NCI-H524 (cell line): Measurements from ENCODE around the gene PLCD3.

Experiments
- DNase-seq, 2 experiments: peaks; one replicate each; lab custom pipeline; 2025; lab: John Stamatoyannopoulos, UW

PLCD3 gene

GRCh38 chr17:45149669-45150664 is 17.7 kb upstream of the PLCD3 start:
- DNase-seq: peak; percentile 45 to 60

DNA sequence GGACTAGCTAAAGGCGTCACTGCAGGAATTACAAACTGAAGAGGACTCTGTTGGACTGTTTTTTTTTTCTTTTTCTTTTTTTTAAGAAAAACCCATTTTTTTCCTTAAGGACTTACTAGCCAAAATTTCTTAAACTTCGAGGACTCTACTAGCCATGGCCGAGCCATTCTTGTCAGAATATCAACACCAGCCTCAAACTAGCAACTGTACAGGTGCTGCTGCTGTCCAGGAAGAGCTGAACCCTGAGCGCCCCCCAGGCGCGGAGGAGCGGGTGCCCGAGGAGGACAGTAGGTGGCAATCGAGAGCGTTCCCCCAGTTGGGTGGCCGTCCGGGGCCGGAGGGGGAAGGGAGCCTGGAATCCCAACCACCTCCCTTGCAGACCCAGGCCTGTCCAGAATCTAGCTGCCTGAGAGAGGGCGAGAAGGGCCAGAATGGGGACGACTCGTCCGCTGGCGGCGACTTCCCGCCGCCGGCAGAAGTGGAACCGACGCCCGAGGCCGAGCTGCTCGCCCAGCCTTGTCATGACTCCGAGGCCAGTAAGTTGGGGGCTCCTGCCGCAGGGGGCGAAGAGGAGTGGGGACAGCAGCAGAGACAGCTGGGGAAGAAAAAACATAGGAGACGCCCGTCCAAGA is 16.8 kb upstream of the PLCD3 start:
- DNase-seq: peak; percentile 88 to 90

GRCh38 chr17:45148183-45149036 is 16.1 kb upstream of the PLCD3 start, which contains the start of gene HEXIM1:
HEXIM1 (plus strand) TSS chr17:45148475; CDS start chr17:45149191, 716 bp downstream.
- peak; percentile 100 for DNase-seq

DNA sequence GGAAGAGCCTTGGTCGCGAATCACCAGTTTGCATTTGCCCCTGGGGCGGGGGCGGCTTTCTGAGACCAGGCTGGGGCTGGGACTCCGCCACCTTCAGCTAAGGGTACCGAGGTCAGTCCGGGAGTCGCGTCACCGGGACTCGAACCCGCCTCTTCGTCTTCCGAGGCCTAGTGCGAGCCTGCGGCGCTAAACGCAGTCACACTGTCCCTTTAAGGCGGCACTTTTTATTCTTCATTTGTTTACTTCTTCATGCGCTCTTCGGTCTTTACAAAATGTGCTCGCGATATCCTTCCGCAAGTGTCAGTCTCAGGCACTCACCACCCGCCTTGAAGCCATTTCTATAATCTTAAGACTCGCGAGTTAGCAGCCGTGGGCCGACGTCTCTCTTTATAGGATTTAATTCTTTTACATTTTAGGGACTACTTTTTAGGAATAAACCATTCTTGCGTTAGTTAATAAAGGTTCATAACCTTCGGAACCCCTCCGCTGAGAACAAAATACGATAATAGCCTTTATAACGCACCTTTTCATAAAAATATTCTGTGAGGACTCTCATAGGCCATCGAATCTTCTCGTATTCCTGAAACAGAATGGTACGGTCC is 15.4 kb upstream of the PLCD3 start:
- peak; percentile 95 to 99 for DNase-seq

DNA sequence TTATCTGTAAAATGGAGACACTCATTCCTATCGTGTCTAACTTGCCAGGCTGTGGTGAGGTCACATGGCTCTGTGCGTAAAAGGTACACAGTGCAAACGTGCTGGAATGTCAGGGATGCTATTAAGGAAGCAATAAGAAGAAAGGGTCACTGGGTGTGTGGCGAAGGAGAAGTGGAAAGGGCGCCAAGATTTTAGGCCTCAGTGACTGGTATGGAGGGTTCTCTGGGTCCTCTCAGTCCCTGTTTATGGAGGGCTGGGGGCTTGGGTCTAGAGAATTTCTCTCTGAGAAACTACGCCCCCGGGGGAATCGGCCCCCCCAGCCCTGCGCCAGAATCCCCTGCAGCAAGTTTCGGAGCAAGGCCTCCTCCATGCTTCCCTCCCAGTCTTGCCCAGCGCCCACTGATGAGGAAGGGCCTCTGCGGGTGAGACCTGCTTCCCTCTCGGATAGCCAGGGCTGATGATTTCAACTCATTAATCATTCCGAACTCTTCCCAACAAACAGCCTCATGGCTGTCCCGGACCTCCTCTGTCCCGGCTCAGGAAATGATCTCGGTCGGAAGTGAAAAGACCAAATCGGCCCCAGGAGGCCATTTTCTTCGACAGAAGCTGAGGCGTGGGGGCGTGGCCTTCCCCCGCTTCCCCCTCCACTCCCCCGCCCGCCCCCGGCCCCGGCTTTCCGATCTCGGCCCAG is 14.7 kb upstream of the PLCD3 start:
- peak; percentile 81 to 88 for DNase-seq

- DNase-seq: no peak
Measured at GRCh38 chr17:45146592-45146889, 14.2 kb upstream of the PLCD3 start.

DNA sequence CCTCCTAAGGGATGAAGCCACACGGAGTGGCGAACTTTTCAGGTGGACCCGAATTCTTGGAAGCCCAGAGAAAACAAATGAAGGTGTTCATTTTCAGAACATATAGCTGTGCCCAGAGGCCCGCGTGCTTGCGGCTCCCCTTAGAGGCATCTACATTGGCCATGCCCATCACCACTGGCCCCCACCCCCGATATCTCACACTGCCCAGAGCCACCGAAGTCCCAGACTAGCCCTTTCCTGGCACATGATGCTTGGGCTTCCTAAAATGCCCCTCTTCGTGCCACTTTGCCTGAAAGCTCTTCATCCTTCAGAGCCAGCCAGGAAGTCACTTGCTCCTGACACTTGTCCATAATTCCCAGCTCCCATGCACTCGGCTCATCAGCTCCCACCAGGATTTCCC is 13.9 kb upstream of the PLCD3 start:
- DNase-seq: no peak

GRCh38 chr17:45145035-45145389 is 12.7 kb upstream of the PLCD3 start:
- no peak for DNase-seq

DNA sequence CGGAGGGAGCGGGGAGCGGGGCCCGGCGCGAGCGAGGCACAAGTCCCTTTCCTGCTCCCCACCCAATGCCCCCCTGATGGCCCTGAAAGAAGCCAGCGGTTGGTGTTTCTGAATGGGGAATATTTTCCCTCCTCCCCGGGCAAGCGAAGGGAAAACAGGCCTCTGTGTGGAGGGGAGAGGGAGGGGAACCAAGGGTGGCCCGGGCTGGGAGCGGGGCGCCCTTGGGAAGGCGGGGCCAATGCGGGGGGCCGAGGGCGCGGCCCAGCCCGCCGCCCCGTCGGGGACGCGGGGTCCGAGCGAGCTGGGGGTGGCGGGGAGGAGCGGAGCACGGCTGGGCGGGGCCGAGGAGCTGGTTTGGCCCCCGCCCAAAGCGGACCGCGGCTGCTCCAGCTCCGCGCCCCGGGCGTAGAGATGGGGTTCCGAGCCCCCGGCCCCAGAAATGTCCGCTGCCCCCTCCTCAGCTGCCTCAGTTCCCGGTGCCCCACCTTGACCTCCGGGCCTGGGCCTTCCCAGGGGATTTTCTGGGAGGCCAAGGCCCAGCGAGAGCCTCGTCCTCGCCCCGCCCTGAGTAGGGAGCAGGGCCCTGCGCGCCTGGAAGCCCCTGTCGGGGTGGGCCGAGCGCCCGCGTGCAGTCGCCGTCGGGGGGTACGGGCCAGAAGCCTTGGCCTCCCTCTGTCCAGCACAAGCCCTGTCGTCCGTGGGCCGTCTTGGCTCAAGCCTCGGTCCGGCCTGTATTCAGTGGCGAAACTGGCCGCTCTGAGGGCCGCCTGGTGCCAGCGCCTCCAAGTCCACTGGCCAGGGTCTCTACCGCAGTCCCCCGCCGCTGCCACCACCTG is 12.1 kb upstream of the PLCD3 start:
- DNase-seq: no peak

DNA sequence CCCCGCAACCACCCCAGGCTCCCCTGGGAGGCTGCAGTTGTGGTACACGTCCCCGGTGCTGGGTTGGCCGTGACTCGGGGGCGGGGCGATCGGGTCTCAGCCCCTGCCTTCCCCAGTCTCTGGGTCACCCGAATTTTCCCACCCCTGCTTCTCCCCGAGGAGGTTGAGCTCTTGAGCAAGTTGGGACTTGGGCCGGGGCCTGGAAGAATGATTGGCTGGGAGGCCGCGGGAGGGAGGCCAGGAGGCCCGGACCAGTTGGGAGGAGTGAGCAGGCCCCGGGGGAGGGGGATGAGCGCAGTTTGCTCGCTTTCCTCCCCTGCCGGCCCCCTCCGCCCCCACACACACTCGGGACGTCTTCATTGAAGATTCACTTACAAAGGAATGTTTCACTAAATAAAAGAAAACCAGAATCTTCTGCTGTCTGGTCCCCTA is 11.5 kb upstream of the PLCD3 start:
- no peak for DNase-seq

DNA sequence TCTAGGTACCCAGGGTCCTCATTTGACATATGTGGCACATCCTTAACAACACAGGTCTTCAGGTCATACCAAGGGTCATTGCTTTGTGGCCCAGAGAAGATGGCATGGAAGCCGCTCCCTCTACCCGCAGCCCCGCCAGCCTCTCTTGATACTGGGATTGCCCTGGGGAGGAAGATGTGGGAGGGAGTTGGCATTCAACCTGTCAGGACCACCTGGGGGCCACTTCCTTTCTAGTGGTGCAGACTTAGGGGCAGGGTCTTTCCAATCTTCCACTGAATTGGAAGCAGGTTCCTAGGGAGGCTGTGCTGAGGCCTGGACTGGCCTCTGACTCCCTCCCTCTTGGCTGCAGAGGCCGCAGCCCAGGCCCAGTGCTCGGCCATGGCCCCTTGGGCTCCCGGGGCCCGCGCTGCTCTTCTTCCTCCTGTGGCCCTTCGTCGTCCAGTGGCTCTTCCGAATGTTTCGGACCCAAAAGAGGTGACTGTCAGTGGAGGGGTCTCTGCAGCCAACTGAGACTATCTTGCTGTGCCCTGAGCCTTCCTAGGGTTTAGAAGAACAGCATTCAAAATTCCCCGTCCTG is 10.9 kb upstream of the PLCD3 start:
- DNase-seq: no peak

DNA sequence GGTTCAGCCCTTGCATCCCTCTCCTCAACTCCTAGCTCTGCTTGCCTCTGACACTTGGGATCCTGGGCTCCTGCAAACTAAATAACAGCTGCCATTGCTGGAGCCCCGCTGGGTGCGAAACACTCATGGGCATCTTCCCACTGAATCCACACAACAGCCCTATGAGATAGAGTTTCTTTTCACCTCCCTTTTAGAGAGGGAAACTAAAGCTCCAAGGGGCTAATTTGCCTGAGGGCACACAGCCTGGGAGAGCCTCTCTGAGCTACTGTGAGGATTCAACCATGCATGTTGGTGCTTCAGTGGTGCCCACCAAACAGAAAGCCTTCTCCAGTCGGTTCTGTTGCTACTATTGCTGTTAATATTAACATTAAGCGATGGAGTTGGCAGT is 7.2 kb upstream of the PLCD3 start:
- DNase-seq: peak in 1 of 2 experiments; percentile 46

DNA sequence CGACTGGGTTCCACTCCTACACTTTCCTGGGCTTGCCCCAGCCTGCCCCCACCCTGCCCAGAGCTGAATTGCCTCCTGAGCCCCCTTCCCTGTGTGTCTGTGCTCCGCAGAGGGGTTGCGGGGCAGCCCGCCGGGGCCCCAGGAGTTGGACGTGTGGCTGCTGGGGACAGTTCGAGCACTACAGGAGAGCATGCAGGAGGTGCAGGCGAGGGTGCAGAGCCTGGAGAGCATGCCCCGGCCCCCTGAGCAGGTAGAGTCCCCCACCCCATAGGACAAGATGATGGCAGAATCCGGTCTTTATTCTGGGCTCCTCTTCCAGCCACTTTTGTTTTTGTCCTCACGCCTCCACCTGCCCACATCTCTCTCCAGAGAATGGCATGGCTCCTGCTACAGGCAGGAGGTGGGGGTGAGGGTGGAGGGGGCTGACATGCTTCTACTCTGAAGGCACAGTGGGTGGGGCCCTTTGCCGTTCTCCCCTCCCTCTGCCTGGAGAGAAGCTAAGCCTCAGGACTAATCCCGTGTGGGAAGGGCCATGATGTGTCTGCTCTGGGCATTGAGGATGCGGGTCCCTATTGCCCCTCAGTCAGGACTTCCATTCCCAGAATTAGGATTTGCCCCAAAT is 6.7 kb upstream of the PLCD3 start:
- peak; percentile 12 to 46 for DNase-seq

DNA sequence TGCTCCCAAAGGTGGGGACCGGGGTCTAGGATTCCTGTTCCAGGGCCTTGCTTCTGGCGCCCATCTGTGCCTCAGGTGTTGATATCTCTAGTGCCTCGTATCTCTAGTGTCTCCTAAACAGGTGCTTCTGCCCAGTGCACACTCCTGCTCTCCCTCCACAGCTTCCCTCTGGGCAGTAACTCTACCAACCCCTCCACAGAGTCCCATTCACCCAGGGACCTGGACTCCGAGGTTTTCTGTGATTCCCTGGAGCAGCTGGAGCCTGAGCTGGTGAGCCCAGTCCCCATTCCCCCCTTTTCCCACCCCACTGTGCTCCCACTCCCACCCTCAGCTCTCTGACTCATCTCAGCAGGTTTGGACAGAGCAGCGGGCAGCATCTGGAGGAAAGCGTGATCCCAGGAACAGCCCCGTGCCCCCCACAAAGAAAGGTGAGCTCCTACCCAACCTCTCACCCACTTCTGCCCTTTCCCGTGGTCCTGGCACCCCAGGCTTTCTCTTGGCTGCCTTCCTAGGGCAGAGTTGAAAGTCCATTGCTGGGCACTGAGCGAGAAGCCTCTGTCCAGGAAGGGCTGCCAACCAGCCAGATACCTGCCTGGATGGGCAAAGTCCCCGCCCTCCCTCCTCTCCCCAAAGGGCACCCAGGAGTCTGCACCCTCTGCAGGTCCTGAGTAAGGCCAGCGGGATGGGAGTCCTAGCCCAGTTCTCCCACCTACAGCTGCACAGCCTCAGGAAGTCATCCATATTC is 5.4 kb upstream of the PLCD3 start:
- no peak for DNase-seq

- no peak for DNase-seq
Measured at GRCh38 chr17:45136846-45137560, 4.7 kb upstream of the PLCD3 start.

DNA sequence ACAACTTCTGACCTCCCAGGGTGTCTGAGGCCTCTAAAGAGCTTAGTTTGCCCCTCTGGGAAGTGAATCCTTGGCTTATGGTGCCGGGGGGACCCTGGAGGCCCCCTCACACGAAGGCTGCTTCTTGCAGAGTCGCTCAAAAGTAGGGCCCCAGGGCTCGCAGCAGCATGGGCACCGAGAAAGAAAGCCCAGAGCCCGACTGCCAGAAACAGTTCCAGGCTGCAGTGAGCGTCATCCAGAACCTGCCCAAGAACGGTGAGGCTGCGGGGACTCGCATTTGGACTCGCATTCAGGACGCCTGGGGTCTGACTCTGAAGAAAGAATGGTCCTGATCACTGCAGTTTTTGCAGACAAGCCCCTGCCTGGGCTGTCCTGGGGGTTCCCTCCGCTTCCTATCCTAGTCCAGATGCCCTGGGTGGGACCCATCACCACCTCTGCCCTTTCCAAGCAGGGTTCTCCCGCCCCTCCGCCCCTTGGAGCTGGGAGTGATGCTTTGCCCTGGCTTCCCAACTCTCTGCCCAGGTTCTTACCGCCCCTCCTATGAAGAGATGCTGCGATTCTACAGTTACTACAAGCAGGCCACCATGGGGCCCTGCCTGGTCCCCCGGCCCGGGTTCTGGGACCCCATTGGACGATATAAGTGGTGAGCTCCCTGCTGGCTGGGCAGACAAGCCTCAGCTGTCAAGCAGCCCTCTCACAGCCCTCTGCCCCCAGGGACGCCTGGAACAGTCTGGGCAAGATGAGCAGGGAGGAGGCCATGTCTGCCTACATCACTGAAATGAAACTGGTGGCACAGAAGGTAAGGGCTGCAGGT is 3.9 kb upstream of the PLCD3 start:
- DNase-seq: peak; percentile 10 to 51
